Measurements from ENCODE around the gene NCEH1. TPM values are rescaled to one million over a fixed set of nuclear protein-coding genes. Genes with fewer than 3 reads are reported as not detected.
"Not testable (repeated sequence)": the region's sequence is repeated elsewhere in the genome, so short reads cannot be mapped to it uniquely, and the experiment has no call there.

Gene NCEH1, protein sequence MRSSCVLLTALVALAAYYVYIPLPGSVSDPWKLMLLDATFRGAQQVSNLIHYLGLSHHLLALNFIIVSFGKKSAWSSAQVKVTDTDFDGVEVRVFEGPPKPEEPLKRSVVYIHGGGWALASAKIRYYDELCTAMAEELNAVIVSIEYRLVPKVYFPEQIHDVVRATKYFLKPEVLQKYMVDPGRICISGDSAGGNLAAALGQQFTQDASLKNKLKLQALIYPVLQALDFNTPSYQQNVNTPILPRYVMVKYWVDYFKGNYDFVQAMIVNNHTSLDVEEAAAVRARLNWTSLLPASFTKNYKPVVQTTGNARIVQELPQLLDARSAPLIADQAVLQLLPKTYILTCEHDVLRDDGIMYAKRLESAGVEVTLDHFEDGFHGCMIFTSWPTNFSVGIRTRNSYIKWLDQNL
- 18.5 and 23.8 TPM in 2 replicates for total RNA-seq (2014; rRNA removed; shearing (Covaris generic))

DNA sequence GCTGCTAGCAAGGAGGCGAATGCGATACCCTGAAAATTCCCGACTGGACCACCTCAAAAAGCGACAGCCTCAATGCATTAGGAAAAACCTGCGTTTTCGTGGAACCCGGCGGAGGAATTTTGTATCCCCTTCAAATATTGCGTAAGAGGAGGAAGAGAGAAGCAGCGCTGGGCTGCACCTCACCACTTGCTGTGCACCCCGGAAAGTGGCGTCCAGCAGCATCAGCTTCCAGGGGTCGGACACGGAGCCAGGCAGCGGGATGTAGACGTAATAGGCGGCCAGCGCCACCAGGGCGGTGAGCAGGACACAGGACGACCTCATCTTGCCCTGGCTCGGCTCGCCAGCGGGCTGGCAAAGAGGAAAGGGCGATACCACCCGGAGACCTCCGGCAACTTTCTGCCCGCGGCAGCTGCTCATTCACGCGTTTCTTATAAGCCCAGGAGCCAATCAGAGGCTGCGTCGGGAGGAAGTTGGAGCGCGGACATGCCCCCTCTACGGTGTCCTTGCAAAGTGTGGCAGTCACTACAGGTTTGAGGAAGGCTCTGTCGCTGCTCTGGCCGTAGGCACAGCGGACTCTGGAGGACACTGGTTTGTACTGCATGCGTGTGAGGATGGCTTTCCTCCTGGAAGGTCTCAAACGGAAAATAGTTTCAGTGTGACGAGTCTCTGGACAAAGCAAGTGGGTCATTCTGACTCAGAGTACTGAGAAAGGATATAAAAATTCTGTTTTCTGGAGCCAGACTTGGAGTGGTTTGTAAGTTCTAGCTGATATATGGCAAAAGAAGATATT is at the start of gene NCEH1:
Gene NCEH1, minus strand, starts transcription at position 404 of the 790 bp plus-strand sequence. Its CDS starts 83 bp downstream, at position 321.
- peak; percentile 99 for DNase-seq (ENCODE audit: low spot score)

DNA sequence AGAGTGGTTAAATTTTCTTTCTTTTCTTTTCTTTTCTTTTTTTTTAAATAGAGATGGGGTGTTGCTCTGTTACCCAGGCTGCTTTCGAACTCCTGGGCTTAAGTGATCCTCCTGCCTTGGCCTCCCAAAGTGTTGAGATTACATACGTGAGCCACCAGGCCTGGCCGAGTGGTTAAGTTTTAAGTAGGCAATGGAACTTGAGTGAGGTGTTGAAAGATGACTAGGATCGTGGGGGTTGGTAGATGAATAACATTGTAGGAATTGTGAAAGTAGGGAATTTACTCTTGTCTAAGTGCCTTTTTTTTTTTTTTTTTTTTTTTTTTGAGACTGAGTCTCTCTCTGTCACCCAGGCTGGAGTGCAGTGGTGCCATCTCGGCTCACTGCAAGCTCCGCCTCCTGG is 49.5 kb upstream of the NCEH1 start:
- DNase-seq (ENCODE audit: low spot score): peak; percentile 10

DNA sequence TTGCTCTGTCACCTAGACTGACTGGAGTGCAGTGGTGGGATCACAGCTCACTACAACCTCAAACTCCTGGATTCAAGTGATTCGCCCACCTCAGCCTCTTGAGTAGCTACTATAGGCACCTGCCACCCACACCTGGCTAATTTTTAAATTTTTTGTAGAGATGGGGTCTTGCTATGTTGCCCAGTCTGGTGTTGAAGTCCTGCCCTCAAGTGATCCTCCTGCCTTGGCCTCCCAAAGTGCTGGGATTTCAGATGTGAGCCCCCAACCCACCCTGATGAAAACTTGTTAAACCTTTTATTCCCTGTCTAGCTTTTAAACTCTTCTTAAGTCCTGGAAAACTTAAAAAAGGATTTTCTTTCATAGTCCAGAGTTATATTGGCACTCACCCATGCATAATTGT is 42.3 kb upstream of the NCEH1 start:
- DNase-seq (ENCODE audit: low spot score): no peak

DNA sequence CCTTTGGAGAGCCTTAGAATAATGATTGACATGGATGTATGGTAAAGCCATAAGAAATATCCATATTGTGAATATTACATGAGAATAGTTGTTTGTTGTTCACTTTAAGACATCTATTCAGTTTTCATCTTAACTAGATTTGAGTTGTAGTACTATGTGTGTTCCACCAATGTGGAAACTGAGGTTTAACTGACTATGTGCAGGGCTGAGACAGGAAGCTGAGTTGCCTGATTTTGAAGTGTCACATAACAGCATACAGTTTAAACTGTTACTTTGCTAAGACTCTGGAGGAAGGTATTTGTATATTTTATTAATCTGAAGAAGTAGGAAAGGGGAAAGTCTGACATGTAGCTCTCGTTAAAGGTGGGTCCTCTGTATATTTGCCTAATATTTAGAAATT is 41.8 kb upstream of the NCEH1 start:
- DNase-seq (ENCODE audit: low spot score): no peak

DNA sequence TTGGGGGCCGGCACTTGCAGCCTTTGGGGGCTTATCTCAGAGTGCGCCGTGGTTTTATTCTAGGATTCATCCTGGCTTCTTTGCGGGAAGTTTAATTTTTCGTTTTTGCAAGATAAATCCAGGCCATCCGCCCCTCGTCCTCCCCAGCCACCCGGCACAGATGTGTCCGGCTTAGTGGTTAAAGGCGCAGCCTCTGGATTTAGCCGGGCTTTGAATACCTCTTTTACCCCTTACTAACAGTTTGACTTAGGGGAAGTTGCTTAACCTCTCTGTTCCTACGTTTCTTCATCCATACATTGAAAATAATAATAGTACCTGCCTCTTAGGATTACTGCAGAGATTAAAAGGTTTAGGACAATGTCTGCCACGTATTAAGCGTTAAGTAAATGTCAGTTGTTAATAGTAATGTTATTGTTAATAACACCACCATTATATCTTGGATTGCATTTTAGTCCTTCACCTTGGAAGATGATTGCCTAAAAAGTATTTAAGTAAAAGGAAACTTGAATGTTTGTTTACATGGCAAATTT is 40.4 kb upstream of the NCEH1 start:
- DNase-seq (ENCODE audit: low spot score): peak; percentile 38

DNA sequence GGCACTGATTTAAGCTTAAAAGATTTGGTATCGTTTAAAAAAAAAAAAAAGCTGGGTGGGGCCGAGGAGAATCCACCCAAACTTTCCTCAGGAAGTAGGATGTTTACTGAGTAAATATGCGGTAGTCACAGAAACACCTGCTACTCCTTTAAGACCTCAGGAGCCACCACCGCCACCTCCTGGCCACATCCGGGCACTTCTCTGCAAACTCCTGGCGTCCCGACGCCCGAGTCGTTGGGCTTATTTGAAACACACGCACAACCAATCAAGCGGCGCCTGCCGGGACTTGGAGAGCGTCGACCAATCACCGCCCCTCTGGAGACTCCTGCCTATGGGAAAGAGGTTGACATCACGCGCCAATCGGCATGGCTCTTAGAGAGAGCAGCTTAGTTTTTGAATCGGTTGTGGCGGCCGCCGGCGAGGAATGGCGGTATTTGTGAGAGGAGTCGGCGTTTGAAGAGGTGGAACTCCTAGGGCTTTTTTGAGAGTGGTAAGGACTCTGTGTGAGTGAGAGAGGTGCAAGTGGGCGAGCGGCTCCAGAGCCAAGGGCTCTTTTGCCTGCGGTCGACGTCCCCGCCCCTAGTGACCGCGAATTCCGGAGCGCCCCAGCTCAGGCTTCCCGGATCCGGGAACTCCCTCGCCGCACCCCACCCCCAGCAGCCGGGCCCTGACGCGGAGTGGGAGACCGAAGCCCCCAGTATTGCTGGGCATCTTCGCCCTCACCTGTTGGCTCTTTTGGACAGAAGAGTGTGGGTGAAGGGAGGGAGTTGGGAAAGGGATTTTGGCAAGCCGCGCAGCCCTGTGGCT is 39.7 kb upstream of the NCEH1 start, which contains the start of gene ECT2:
Gene ECT2, plus strand, starts transcription at position 359 of the 807 bp plus-strand sequence. CDS start 3,805 bp downstream, outside the sequence.
- DNase-seq (ENCODE audit: low spot score): peak; percentile 99

DNA sequence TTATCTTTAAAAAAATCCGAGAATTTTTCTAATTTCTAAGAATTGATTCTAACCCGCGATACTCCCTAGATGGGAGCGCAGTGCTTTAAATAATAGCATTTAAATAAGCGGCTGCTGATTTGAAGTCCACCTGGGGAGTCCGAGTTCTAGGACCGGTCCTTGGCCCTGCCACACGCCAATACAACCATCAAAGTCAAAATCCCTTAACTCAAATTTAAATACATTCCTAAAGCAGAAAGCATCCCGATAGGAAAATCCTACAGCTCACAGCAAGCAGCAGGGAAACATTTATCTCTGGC is 39.2 kb upstream of the NCEH1 start:
- no peak for DNase-seq (ENCODE audit: low spot score)

DNA sequence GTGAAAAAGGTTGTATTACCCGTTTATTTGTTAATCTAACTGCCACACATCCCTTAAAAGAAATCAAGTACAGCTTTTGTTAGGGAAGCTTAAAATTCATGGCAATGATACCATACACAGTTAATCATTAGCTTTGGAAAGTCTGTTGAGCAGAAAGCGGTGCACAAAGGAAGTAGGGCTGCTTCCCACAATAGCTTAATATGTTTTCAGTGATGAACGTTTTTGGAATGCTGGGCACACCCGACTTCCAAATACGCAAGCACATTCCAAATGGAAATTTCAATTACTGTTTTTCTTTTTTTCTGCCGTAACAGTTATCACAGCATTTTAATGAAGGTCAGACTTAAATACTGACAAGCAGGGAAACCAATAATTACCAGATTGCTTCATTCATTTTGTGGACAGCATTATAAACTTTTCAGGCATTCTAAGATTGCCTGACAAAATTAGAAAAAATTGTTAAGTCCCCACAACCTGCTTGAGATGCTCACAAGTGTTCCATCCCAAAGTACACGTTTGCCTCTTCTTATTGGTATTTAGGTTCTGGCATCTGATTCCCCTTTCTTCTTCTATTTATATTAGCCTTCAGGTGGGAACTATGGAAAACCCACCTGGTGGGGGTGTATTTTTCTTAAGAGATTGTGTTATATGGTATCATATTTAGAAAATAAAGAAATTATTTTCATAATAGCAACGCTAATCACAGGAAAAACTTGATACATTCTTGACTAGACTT is 38.5 kb upstream of the NCEH1 start:
- DNase-seq (ENCODE audit: low spot score): peak; percentile 93

DNA sequence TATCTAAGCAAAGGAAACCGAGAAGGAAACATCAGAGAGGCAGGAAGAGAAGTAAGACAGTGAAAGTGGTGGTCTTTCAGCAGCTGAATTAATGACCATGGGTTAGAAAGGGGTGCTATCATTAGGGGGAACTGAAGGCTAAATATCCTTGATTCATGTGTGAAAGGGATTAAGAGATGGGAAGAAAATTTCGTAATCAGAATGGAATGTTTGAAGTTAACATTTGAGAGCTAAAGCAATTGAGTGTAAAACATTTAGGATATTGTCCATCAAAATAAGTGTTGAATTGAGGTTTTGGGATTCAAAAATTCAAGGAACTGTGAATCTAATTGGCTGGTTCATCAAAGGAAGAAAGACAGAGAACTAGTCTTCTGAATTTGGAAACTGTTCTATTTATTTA is 35.6 kb upstream of the NCEH1 start:
- DNase-seq (ENCODE audit: low spot score): peak; percentile 44

DNA sequence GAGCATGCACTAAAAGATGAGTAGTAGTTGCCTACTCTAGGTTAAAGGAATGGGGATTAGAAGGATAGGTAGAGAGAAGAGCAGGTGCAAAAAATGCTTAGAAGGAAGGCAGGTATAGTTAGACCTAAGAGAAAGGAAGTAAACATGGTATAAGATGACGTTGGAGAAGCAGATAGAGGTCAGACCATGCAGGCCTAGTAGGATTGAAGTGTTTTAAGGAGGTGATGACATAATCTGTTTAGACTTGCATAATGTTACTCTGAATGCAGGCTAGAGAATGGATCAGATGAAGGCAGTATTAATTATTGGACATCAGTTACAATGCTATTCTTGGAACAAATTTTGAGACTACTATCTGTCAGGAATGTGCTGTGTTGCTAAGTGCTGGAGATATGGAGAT is 28.6 kb upstream of the NCEH1 start:
- DNase-seq (ENCODE audit: low spot score): no peak

DNA sequence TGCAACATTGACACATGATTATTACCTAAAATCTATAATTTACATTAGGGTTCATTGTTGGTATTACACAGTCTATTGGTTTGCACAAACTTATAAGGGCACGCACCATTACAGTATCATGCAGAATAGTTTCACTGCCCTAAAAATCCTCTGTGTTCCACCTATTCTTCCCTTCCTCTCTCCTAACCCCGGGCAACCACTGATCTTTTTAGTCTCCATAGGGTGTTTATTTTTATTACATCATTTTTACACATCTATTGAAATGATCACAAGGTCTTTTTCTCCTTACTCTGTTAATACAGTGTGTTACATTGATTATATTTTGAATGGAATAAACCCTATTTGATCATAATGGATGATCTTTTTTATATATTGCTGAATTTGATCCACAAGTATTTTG is 24.1 kb upstream of the NCEH1 start:
- DNase-seq (ENCODE audit: low spot score): no peak

DNA sequence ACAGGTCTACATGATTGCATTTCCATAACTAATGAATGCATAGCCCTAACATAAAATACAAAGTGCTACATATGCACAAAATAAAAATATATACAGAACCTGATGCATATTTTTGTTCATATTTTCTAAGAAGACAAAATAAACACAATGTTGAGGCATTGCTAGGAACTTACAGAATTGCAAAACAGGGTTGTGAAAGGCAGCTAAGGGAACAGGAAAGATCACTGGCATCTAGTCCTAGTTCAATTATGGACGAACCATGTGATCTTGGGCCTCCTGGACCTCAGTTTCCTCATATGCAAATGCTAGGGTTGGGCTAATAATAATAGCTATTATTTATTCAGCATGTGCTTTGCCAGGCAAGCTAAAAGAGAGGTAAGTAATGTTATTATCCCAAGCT is 15.5 kb upstream of the NCEH1 start:
- DNase-seq (ENCODE audit: low spot score): no peak

DNA sequence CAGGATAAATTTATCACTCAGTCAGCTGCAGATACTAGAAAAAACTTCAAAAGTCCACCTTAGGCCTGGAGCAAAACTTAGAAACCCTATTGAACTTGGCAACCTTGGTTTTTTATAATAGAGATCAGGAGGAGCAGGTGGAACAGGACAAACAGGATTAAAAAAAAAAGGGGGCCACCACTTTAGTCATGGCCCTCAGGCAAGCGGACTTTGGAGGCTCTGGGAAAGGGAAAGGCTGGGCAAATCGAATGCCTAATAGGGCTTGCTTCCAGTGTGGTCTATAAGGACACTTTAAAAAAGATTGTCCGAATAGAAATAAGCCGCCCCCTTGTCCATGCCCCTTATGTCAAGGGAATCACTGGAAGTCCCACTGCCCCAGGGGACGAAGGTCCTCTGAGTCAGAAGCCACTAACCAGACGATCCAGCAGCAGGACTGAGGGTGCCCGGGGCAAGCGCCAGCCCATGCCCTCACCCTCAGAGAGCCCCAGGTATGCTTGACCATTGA is 11.7 kb upstream of the NCEH1 start:
- not testable (repeated sequence) for DNase-seq (ENCODE audit: low spot score)

DNA sequence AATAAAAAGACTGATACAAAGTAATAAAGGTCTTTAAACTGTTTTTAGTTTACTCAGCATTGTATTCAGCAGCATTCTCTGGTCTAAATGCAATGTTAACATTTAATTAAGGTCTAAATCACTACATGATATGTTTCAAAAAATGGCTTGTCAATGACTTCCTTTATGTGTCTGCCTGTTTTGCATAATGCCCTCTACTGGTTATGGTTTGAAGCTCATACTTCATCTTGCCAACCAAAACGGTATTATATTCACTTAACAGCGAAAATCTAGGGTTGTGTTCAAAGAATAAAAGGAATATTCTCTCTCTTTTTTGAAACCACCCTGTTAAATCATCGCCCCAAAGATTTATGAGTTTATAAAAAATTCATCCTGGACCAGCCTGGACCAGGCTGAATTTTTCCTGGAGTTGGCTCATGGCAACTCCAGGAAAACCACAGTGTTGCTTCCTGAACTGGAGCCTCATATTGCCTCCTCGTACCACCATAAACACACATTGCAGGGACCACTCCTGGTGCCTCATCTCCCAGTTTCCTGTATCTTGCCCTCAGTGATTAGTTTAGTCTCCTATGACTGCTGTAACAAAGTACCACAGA is 6.7 kb upstream of the NCEH1 start:
- DNase-seq (ENCODE audit: low spot score): peak; percentile 18

DNA sequence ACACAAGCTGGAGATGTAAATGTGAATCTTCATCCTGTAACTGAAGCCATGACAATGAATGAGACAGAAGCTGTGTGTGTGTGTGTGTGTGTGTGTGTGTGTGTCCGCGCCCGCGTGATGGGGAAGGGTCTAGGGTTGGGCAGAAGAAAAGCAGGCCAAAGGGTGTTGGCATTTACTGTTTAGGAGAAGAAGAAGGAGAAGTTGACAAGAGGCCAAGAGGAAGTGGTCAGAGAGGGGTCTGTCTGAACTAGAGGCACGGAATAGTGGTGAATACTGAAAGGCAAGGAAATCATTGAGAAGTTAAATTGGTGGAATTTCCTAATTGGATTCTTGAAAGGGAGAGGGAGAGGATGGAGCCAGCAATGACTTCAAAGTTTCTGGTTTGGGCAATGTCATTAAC is 5.6 kb upstream of the NCEH1 start:
- DNase-seq (ENCODE audit: low spot score): no peak

DNA sequence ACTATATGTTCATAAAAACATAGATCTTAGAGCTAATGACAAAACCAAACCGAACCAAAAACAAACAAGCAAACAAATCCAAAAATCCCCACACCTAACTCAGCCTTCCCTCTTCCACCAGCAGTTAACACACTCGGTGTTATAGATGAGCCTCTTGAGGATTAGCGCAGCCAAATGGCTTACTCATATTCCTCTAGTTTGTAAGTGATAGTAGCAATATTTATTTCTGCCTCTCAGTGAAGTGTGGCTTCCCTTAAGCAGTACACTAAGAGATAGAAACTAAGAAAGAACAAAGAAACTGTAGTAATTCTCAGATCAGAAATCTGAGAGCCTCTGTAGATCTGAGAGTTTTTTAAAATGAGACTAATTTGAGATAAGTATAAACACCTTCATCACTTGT is 2.4 kb upstream of the NCEH1 start:
- DNase-seq (ENCODE audit: low spot score): no peak

DNA sequence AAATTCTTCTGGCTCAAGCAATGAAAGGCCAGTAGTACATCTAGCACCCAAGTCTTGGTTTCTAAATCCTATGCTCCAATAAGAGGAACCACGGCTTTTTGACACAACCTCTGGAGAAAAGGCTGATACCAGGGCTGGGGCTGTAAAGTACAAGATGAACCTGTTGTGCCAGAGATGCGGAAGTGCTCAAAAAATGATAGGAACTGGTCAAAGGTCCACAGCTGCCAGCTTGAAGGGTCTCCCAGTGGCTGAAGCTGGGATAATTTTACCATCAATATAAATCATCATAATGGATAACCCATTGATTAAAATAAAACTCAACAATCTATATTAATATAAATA is 558 bp upstream of the NCEH1 start:
- DNase-seq (ENCODE audit: low spot score): no peak

DNA sequence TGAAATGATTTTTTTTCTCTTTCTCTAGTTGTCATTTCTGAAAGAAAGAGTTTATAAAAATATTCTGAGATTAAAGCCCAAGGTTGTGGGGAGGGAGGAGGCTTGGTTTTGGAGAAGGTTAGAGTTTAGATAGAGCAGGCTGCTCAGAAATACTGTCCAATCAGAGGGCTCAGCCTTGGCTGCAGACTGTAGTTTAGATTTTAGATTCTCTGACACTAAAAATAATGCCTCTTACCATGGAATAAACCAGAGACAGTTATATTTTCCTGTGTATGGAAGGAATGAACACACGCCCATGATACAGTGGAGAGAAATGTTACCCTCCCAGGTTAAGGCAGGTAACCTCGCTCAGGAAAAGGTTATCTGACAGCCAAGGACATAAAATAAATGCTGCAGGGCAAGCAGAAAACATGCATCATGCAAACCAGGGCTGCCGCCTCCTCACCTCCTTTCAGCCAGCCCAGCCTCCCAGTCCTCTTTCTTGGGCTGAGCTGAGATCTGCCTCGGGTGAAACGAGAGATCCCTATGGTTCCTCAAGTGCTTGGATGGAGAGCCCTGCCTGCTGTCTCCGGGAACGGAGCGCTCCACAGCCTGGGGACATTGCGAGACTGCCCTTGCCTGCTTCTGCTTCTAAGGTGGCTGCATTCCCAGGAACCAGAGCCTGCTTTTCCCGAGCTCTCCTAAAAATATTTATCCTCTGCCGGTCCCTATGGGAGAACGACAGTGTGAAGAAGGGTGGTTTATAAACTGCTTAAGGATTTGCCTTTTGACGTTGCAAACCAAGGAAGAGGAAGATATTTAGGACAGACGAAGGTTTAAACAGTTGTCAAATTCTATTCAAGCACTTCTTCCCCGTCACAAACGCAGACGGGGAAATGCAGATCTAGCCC is 848 bp downstream of the NCEH1 start:
- peak; percentile 21 for DNase-seq (ENCODE audit: low spot score)

DNA sequence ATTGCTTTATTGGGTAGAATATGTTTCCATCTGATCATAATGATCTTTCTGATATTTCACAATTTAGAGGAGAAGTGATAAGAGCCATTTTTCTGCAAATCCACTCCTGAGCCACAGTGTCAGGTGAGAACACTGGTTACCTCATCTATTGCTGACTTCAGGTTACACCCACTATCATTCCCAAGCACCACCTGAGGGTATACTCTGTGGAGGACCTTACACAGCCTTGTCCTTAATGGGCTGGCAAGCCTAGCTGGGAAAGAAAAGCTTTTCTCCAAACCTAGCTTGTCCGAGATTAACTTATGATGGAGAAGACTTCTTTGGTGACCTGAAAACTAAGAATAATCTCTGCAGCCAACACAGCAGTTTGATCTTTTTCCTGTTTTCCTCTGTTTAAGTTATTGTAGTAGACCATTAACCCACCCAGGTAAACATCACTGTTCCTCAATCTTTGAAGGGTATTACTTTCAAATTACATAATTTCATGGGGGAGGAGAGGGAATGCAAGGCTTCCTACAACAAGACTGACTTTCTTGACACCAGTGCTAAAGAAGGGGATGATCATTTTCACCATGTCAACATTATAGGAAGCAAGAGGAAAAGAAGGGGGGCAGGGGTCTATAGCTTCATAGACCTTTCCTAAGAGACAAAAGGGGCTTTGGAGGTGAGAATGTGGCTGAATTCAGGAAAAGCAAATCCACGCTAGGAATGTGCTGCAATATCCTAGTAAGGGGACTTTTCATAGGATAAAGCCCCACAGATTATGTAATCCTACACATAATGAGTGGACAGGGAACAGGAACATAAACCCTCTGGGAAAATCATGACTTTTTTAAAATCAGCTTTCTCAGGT is 1.7 kb downstream of the NCEH1 start:
- DNase-seq (ENCODE audit: low spot score): no peak

All from A172 (cell line).